8988T (cell line): ENCODE measurements around the gene SLC30A7.
"Not testable (repeated sequence)": the region's sequence is repeated elsewhere in the genome, so short reads cannot be mapped to it uniquely, and the experiment has no call there.

Experiments used
- DNase-seq: peaks from one replicate; pipeline ENCODE4 v3.0.0; 2011

The SLC30A7 gene

DNA sequence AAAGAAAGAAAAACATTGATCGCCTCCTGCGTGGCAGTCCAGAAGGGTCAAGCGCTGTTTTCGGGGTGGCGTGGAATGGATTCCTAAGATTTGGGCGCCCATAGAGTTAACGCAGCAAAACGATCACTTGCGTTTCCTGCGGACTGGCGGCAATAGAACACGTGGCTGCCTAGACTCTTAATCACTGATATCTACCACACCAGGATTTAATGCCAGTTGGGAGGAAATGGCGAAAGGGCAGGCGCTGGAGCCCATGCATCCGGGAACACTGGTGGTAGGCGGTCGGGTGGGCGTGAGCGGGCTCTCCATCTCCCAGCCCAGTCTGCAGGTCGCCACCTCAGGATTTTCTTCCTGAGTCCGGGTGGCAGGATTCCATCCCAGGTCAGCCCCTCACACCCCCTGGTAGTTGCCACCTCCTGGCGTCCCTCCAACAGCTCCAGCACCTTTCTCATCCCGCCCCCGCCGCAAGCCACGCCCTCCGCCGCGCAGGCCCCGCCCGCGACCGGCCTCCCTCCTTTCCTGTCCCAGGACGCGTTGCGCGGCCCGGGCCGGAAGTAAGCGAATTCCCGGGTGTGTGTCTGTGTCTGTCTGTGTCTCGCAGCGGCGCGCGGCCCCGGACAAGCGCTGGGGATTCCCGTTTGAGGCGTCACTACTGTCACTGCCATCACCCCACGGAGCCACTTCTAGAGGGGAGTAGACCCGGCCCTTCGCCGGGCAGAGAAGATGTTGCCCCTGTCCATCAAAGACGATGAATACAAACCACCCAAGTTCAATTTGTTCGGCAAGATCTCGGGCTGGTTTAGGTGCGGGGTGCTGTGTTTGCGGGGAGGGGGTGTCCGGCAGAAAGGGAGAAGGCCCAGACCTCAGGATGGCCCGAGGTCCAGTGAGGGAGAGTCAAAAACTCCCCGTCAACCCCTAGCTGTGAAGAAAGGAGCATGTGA, at the start of gene SLC30A7:
TSS of gene SLC30A7 (plus strand) at position 551 of the 941 bp plus-strand sequence. CDS start at position 724, 173 bp downstream.
- DNase-seq, result peak; percentile 46

- no peak for DNase-seq
These were observed 48.4 kb upstream of the SLC30A7 start for GRCh38 chr1:100847361-100848082.

GRCh38 chr1:100851726-100852125, 44.2 kb upstream of the SLC30A7 start:
- DNase-seq, result no peak

GRCh38 chr1:100852976-100853375, 42.9 kb upstream of the SLC30A7 start:
- DNase-seq, result no peak

DNA sequence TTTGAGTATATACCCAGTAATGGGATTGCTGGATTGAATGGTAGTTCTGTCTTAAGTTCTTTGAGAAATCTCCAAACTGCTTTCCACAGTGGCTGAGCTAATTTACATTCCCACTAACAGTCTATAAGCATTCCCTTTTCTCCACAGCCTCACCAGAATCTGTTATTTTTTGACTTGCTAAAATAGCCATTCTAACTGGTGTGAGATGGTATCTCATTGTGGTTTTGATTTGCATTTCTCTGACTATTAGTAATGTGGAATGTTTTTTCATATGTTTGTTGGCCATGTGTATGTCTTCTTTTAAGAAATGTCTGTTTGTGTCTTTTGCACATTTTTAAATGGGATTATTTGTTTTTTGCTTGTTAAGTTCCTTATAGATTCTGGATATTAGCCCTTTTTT, 40.8 kb upstream of the SLC30A7 start:
- not testable (repeated sequence) for DNase-seq

DNA sequence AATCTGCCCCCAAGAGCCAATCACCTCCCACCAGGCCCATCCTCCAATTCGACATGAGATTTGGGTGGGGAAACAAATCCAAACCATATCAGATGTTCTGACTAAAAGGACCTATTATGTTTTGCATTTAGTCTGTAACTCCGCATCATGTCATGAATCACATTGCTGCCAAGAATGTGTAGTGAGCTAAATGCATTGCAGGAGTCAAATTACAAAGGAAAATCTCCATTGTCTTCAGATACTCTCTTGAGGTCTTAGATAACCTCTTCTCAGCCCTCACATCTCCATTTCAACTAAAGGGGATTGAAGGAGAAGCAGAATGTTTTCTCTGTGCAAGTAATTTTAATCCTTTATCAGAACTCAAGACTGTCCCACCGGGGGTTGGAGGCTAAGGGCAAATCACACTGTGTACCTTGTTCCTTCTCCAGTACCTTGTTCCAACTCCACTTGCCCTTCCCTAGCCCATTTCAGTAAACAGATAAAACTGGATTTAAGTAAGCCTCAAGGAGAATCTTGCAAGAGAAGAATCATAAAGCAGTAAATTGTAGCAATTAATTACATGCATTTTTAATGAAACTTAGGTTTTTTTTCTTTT, 35.4 kb upstream of the SLC30A7 start:
- DNase-seq, result no peak

DNA sequence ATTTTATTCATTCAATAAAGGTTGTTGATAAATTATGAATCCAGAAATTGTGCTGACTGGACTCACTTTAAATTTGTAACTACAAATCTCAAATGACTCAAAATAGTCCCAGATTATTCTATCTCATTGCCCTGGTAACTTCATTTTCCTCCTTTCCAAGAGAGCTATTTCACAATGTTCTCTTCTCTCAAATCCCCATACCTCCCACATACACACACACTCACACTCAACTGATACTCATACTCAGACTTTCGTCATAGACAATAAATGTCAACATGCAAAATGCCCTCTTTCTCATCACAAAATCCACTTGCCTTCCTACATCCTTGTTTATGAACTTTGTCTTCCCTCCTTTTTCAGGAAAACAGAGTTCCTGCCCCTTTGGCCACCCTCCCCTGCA, 34.5 kb upstream of the SLC30A7 start:
- DNase-seq, result no peak

- DNase-seq, result no peak
These were observed 33.3 kb upstream of the SLC30A7 start for GRCh38 chr1:100862591-100862990.

DNA sequence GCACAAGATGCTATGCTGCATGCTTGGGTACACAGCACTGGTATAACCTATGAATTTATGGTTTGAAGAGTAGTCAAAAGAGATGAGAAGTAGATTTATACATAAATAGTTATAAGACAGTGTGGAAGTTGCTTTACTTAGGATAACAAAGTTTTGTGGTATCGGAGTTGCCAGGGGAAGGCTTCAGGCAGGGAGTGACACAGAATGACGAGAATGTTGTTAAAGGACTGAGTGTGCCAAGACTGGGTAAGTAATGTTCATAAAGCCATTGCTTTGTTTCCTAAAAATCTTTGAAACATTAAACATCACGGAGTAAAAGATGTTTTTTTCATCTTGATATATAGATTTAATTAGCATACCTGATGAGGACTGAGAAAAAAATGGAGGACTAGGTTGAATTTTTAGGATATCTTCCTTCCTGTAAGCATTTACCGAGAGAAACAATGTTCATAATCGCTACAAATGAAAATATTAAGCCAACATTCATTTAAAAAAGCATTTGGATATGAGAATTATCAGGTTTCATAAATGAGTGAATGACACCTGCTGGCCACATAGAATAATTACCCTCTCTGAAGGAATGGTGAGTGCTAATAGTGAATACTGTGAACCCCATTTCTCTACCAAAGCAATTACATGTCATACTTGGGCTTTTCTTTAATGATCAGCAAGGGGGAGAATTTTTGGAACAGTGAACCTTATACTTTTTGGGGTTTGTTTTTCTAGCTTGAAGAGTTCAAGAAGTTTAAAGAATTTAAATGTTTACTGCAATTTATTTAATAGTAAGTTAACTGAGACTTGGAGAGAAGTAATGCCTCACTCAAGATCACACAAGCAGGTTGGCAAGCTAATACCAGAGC, 29.6 kb upstream of the SLC30A7 start:
- no peak for DNase-seq

DNA sequence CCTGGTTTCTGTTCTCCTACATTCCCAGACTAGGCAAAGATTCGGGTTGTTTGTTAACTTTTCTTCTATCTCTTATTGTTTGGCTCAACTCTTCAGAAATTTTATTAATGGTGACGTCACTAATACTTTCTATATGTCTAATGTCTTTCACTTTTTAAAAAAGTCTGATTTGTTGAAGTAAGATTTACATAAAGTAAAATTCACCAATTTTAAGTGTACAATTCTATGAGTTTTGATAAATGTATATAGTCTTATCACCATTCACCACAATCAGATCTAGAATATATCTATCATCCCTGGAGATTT, 29.0 kb upstream of the SLC30A7 start:
- DNase-seq, result no peak

DNA sequence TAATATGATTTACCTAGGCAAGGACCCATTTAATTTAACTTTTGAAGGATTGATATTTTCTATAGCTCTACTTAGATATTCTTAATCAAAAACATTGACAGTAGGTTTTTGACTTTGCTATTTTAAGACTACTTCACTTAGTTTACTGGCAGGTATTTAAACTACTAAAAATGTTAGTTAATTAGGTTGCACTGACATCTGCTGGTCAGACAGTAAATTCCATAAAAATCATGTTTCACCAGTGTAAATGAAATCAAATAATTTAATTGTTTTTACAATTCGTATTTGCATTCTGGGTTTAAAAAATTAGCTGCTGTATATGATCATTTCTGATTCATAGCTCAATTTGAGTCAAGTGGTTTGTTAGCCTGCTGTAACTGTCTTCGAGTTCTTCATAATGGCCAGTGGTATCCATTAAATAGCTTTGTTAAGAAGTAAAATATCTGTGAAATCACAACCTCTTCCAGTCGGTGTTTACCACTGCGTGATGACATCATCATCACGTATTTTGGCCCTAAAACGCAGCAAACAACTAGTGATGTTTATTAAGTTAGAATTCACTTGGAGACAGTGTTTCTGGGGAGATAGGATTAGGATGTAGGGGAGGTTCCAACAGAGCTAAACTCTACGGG, 27.4 kb upstream of the SLC30A7 start:
- DNase-seq, result no peak

- no peak for DNase-seq
These were observed 25.9 kb upstream of the SLC30A7 start for GRCh38 chr1:100869996-100870395.

- no peak for DNase-seq
These were observed 21.5 kb upstream of the SLC30A7 start for GRCh38 chr1:100874433-100874832.

GRCh38 chr1:100875228-100875627, 20.7 kb upstream of the SLC30A7 start:
- no peak for DNase-seq

DNA sequence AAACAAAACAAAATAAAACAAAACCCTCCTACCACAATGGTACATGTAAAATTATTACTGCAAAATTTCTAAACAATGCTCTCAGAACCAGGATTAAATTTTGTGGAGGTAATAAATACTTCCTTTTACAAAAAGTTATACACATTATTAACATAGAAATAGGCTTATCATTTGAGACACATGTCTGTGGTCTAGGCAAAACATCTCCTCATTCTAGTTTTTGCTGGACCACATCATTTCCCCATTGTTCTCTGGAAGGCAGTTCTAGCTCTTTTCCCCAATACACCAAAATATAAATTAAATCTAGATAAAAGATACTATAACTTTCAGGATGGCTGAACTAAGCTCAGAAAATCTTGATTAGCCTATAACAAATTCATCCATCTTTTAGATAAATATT, 19.6 kb upstream of the SLC30A7 start:
- no peak for DNase-seq

DNA sequence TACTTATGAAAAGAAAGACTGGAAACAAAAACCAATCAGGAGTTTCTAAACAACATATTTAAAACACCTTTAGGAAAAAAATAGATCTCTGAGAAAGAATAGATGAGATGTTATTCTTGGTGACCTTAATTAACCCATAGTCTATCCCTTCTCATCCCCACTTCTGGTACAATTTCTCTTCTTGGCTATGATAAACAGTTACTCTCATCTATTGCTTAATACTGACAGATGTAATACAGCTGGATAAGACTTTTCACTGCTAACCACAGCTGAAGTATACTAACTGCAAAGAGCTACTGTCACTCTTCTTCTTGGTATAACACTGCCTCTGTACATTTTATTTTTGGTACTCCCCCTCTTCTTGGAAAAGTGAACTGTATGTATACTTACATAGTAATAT, 16.5 kb upstream of the SLC30A7 start:
- DNase-seq, result no peak

- no peak for DNase-seq
These were observed 14.2 kb upstream of the SLC30A7 start for GRCh38 chr1:100881687-100882086.

DNA sequence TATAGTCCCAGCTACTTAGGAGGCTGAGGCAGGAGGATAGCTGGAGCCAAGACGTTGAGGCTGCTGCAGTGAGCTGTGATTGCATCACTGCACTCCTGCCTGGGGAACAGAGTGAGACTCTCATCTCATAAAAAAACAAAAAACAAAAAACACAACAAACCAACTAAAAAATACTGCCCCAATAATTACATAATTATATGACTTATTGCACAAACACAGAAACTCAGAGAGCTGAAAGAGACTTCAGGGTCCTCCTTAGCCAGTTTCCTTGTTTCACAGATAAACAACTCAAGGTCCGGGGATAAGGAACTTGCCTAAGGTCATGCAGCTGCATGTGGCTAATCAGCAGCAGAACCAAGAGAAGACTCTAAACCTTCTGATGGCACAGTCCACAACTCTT, 13.2 kb upstream of the SLC30A7 start:
- no peak for DNase-seq

DNA sequence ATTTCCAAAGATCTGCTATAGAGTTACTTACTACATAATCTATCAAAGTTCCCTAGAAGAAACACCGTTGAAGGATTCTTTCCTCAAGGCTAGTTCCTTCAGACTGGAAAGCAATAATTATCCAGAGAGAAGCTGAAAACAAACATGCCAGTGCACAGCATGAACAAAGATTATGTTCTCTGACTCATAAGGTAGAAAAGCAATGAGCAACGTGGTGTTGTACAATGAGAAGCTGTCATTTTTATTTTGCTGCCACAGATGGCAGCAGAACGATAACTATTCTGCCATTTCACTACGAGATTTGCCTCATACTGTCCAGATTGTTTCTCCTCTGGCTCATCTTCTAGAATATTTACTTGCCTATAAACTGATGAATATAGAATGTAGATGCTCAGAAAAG, 11.9 kb upstream of the SLC30A7 start:
- DNase-seq, result no peak

DNA sequence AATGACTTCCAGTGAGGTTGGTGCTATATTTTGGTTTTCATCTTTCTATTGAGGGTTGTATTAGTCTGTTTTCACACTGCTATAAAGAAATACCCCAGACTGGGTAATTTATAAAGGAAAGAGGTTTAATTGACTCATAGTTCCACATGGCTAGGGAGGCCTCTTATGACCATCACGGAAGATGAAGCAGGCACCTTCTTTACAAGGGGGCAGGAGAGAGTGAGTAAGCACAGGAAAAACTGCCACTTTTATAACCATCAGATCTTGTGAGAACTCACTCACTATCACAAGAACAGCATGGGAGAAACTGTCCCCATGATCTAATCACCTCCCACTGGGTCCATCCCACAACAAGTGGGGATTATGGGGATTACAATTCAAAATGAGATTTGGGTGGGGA, 6.9 kb upstream of the SLC30A7 start:
- not testable (repeated sequence) for DNase-seq

DNA sequence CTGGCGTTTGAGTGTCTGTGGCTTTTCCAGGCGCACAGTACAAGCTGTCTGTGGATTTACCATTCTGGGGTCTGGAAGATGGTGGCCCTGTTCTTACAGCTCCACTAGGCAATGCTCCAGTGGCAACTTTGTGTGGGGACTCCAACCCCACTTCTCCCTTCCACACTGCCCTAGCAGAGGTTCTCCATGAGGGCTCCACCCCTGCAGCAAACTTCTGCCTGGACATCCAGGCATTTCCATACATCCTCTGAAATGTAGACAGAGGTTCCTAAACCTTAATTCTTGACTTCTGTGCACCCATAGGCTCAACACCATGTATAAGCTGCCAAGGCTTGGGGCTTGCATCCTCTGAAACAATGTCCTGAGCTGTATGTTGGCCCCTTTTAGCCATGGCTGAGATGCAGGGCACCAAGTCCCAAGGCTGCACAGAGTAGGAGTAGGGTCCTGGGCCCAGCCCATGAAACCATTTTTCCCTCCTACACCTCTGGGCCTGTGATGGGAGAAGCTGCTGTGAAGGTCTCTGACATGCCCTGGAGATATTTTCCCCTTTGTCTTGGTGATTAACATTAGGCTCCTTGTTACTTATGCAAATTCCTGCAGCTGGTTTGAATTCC, 5.9 kb upstream of the SLC30A7 start:
- DNase-seq, result not testable (repeated sequence)

DNA sequence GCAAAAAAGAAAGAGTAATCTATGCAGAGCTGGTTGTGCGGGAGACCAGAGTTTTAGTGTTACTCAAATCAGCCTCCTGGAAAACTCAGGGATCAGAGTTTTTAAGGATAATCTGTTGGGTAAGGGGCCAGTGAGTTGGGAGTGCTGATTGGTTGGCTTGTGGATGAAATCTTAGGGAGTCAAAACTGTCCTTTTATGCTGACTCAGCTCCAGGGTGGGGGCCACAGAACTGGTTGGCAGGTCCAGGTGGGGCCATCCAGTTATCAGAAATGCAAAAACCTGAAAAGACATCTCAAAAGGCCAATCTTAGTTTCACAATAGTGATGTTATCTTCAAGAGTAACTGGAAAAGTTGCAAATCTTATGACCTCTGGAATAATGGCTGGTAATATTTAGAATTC, 4.5 kb upstream of the SLC30A7 start:
- no peak for DNase-seq
